HEK293 (cell line): ENCODE data around the gene ANKRD33B.

Experiments
- MZF1 ChIP-seq: fragments of 450-650 bp; formaldehyde crosslinking; IDR thresholded peaks from 2 replicates; pipeline ENCODE4 v1.5.1; 2017; ENCODE audit warnings: missing biosample characterization, missing genetic modification characterization, borderline replicate concordance
- SALL2 ChIP-seq: fragments of 450-650 bp; formaldehyde crosslinking; IDR thresholded peaks from 2 replicates; pipeline ENCODE4 v1.5.0; 2017; ENCODE audit warnings: missing biosample characterization, mild to moderate bottlenecking, missing genetic modification characterization, borderline replicate concordance
- SP2 ChIP-seq: fragments of 450-650 bp; formaldehyde crosslinking; IDR thresholded peaks from 2 replicates; pipeline ENCODE4 v1.5.1; 2016; ENCODE audit warnings: missing biosample characterization, missing genetic modification characterization
- TCF7L2 ChIP-seq: IDR thresholded peaks from 2 replicates; pipeline ENCODE4 v1.6.1; 2011; ENCODE audit warnings: low read depth, mild to moderate bottlenecking, inconsistent platforms, low read length, moderate library complexity, borderline replicate concordance
- ZNF10 ChIP-seq: fragments of 450-650 bp; formaldehyde crosslinking; IDR thresholded peaks from 2 replicates; pipeline ENCODE4 v1.5.1; 2017; ENCODE audit warnings: missing biosample characterization, missing genetic modification characterization
- ZNF274 ChIP-seq, 2 experiments: fragments of 200-500 bp in 1 of 2; fragments of 450-650 bp in 1 of 2; sonication (Bioruptor generic) in 1 of 2; formaldehyde crosslinking in 1 of 2; IDR thresholded peaks; 2 replicates each; pipeline versions ENCODE4 v1.5.1 to v1.6.1; 2014 to 2016; ENCODE audit warnings: borderline replicate concordance in 1 of 2, inconsistent platforms in 1 of 2, low read length in 1 of 2, missing biosample characterization in 1 of 2, missing genetic modification characterization in 1 of 2
- ZNF292 ChIP-seq: fragments of 450-650 bp; formaldehyde crosslinking; IDR thresholded peaks from 2 replicates; pipeline ENCODE4 v1.5.1; 2016; ENCODE audit warnings: low read depth, missing biosample characterization, missing genetic modification characterization, borderline replicate concordance
- ZNF76 ChIP-seq: fragments of 450-650 bp; formaldehyde crosslinking; IDR thresholded peaks from 2 replicates; pipeline ENCODE4; 2016; ENCODE audit warnings: low read depth, missing biosample characterization, missing genetic modification characterization, borderline replicate concordance
- TF ChIP-seq, protein P1 (sequence below): fragments of 450-650 bp; formaldehyde crosslinking; IDR thresholded peaks from 2 replicates; pipeline ENCODE4 v1.5.1; 2016; ENCODE audit warnings: missing biosample characterization, missing genetic modification characterization
- TF ChIP-seq, protein P2 (sequence below): fragments of 450-650 bp; formaldehyde crosslinking; IDR thresholded peaks from 2 replicates; pipeline ENCODE4 v1.5.1; 2016; ENCODE audit warnings: missing biosample characterization, missing genetic modification characterization
- TF ChIP-seq, protein P3 (sequence below): fragments of 450-650 bp; formaldehyde crosslinking; IDR thresholded peaks from 2 replicates; pipeline ENCODE4 v1.5.1; 2016; ENCODE audit warnings: missing biosample characterization, missing genetic modification characterization

DNA sequence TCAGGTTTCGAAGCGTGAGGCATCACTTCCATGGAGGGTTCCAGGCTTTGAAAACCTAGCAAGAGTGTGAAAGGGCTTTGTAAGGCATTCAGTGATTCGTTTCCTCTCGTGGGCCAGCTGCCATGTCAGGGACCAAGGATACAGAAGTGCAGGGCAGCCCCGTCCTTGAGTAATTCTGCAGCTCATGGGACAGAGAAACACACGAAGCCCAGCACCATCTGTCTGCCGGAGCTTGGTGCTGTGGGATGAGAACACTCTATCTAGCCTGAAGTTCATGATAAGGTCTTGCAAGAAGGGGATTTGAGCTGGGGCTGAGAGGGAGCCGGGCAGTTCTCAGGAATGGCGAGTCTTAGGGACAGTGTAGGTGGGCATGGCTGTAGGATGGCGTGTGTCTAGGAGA lies 55.8 kb downstream of the ANKRD33B start:
- TF ChIP-seq, protein P1, sequence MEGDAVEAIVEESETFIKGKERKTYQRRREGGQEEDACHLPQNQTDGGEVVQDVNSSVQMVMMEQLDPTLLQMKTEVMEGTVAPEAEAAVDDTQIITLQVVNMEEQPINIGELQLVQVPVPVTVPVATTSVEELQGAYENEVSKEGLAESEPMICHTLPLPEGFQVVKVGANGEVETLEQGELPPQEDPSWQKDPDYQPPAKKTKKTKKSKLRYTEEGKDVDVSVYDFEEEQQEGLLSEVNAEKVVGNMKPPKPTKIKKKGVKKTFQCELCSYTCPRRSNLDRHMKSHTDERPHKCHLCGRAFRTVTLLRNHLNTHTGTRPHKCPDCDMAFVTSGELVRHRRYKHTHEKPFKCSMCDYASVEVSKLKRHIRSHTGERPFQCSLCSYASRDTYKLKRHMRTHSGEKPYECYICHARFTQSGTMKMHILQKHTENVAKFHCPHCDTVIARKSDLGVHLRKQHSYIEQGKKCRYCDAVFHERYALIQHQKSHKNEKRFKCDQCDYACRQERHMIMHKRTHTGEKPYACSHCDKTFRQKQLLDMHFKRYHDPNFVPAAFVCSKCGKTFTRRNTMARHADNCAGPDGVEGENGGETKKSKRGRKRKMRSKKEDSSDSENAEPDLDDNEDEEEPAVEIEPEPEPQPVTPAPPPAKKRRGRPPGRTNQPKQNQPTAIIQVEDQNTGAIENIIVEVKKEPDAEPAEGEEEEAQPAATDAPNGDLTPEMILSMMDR (tag by site-specific recombination) = no peak
- TF ChIP-seq SALL2 (tag by site-specific recombination) = no peak
- TF ChIP-seq MZF1 (tag by site-specific recombination) = no peak
- no peak for TF ChIP-seq ZNF292 (tag by site-specific recombination)
- TF ChIP-seq ZNF10 = no peak
- no peak for TF ChIP-seq SP2 (tag by site-specific recombination)
- TF ChIP-seq, protein P2, sequence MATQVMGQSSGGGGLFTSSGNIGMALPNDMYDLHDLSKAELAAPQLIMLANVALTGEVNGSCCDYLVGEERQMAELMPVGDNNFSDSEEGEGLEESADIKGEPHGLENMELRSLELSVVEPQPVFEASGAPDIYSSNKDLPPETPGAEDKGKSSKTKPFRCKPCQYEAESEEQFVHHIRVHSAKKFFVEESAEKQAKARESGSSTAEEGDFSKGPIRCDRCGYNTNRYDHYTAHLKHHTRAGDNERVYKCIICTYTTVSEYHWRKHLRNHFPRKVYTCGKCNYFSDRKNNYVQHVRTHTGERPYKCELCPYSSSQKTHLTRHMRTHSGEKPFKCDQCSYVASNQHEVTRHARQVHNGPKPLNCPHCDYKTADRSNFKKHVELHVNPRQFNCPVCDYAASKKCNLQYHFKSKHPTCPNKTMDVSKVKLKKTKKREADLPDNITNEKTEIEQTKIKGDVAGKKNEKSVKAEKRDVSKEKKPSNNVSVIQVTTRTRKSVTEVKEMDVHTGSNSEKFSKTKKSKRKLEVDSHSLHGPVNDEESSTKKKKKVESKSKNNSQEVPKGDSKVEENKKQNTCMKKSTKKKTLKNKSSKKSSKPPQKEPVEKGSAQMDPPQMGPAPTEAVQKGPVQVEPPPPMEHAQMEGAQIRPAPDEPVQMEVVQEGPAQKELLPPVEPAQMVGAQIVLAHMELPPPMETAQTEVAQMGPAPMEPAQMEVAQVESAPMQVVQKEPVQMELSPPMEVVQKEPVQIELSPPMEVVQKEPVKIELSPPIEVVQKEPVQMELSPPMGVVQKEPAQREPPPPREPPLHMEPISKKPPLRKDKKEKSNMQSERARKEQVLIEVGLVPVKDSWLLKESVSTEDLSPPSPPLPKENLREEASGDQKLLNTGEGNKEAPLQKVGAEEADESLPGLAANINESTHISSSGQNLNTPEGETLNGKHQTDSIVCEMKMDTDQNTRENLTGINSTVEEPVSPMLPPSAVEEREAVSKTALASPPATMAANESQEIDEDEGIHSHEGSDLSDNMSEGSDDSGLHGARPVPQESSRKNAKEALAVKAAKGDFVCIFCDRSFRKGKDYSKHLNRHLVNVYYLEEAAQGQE (tag by site-specific recombination) = no peak
- TF ChIP-seq ZNF76 = no peak
- TF ChIP-seq ZNF274 (IDR thresholded peaks at IDR 0.05; ENCODE audit: low read length) = no peak
- TF ChIP-seq ZNF274 (tag by site-specific recombination; IDR thresholded peaks at IDR 0.05; ENCODE audit: borderline replicate concordance) = no peak
- TF ChIP-seq, protein P3, sequence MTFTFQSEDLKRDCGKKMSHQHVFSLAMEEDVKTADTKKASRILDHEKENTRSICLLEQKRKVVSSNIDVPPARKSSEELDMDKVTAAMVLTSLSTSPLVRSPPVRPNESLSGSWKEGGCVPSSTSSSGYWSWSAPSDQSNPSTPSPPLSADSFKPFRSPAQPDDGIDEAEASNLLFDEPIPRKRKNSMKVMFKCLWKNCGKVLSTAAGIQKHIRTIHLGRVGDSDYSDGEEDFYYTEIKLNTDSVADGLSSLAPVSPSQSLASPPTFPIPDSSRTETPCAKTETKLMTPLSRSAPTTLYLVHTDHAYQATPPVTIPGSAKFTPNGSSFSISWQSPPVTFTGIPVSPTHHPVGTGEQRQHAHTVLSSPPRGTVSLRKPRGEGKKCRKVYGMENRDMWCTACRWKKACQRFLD (tag by site-specific recombination) = no peak
- TF ChIP-seq TCF7L2 = no peak
